MM.1S (cell line): ENCODE measurements around the gene COMMD4.
"Not testable (repeated sequence)": the region's sequence is repeated elsewhere in the genome, so short reads cannot be mapped to it uniquely, and the experiment has no call there.

Experiments used
- CTCF ChIP-seq: fragments of 300-600 bp; sonication (generic); IDR thresholded peaks from 2 replicates; pipeline ENCODE4 v1.5.1; 2016; ENCODE audit warnings: antibody characterized with exemption, low read length, mixed read lengths
- EZH2phosphoT487 ChIP-seq: fragments of 300-600 bp; sonication (generic); IDR thresholded peaks from 2 replicates; pipeline ENCODE4 v1.6.1; 2018; ENCODE audit warnings: antibody characterized with exemption, low read length

- not testable (repeated sequence) for TF ChIP-seq CTCF, EZH2phosphoT487
Observed at GRCh38 chr15:75312548-75312947, 23.3 kb upstream of the COMMD4 start.
